Measurements from ENCODE around the gene IGFALS. TPM values are rescaled to one million over a fixed set of nuclear protein-coding genes. Genes with fewer than 3 reads are reported as not detected.

IGFALS gene
- total RNA-seq, 1 experiment from 2014 or later: not detected

- peaks cover 67% of the 10 kb centered on the region for H3K36me3 Mint-ChIP-seq (ENCODE audit: insufficient read depth, unreplicated experiment)
- H3K4me1 Mint-ChIP-seq (ENCODE audit: low read depth, unreplicated experiment): no peaks in the 10 kb centered on the region
- intact Hi-C loops (cut with micrococcal nuclease; ENCODE audit: unreplicated experiment): no loop called here
- no TSS peak for BruUV-seq (replicated peaks)
- no peak for DNase-seq
- H3K4me3 Mint-ChIP-seq (ENCODE audit: low read depth, unreplicated experiment): no peak overlapping the region
- H3K9me3 Mint-ChIP-seq (ENCODE audit: low read depth, unreplicated experiment): no peaks in the 10 kb centered on the region
- H3K27ac Mint-ChIP-seq (ENCODE audit: unreplicated experiment): no peak overlapping the region
- CTCF ChIA-PET: no interaction called here
- TF ChIP-seq CTCF (IDR thresholded peaks at IDR 0.05; ENCODE audit: unreplicated experiment): no peak
- no peaks in the 10 kb centered on the region for H3K27me3 Mint-ChIP-seq (ENCODE audit: unreplicated experiment)
Observed at GRCh38 chr16:1758923-1759322, 34.6 kb downstream of the IGFALS start.

GRCh38 chr16:1757714-1758461 is 35.6 kb downstream of the IGFALS start:
- H3K4me3 Mint-ChIP-seq (ENCODE audit: low read depth, unreplicated experiment): no peak overlapping the region
- no peak for TF ChIP-seq CTCF (IDR thresholded peaks at IDR 0.05; ENCODE audit: unreplicated experiment)
- H3K9me3 Mint-ChIP-seq (ENCODE audit: low read depth, unreplicated experiment): no peaks in the 10 kb centered on the region
- intact Hi-C loops (cut with micrococcal nuclease; ENCODE audit: unreplicated experiment): no loop called here
- no peak overlapping the region for H3K27ac Mint-ChIP-seq (ENCODE audit: unreplicated experiment)
- CTCF ChIA-PET: no interaction called here
- no peak for DNase-seq
- BruUV-seq (replicated peaks): no TSS peak
- H3K4me1 Mint-ChIP-seq (ENCODE audit: low read depth, unreplicated experiment): no peaks in the 10 kb centered on the region
- H3K27me3 Mint-ChIP-seq (ENCODE audit: unreplicated experiment): no peaks in the 10 kb centered on the region
- peaks cover 67% of the 10 kb centered on the region for H3K36me3 Mint-ChIP-seq (ENCODE audit: insufficient read depth, unreplicated experiment)

GRCh38 chr16:1754204-1754603 is 39.3 kb downstream of the IGFALS start:
- no peak for TF ChIP-seq CTCF (IDR thresholded peaks at IDR 0.05; ENCODE audit: unreplicated experiment)
- H3K4me3 Mint-ChIP-seq (ENCODE audit: low read depth, unreplicated experiment): no peak overlapping the region
- intact Hi-C loops (cut with micrococcal nuclease; ENCODE audit: unreplicated experiment): no loop called here
- H3K27me3 Mint-ChIP-seq (ENCODE audit: unreplicated experiment): no peaks in the 10 kb centered on the region
- H3K9me3 Mint-ChIP-seq (ENCODE audit: low read depth, unreplicated experiment): no peaks in the 10 kb centered on the region
- no peaks in the 10 kb centered on the region for H3K4me1 Mint-ChIP-seq (ENCODE audit: low read depth, unreplicated experiment)
- no TSS peak for BruUV-seq (replicated peaks)
- no peak overlapping the region for H3K27ac Mint-ChIP-seq (ENCODE audit: unreplicated experiment)
- peaks cover 49% of the 10 kb centered on the region for H3K36me3 Mint-ChIP-seq (ENCODE audit: insufficient read depth, unreplicated experiment)
- no peak for DNase-seq
- CTCF ChIA-PET: interaction anchor here (0.9 kb wide), 1 partner anchor 31 kb away, joined by 5 read pairs; no protein-coding TSS in a partner anchor

- CTCF ChIA-PET: no interaction called here
- no peak overlapping the region for H3K27ac Mint-ChIP-seq (ENCODE audit: unreplicated experiment)
- H3K4me3 Mint-ChIP-seq (ENCODE audit: low read depth, unreplicated experiment): no peak overlapping the region
- DNase-seq: no peak
- no peaks in the 10 kb centered on the region for H3K4me1 Mint-ChIP-seq (ENCODE audit: low read depth, unreplicated experiment)
- peaks cover 47% of the 10 kb centered on the region for H3K36me3 Mint-ChIP-seq (ENCODE audit: insufficient read depth, unreplicated experiment)
- BruUV-seq (replicated peaks): no TSS peak
- intact Hi-C loops (cut with micrococcal nuclease; ENCODE audit: unreplicated experiment): no loop called here
- no peaks in the 10 kb centered on the region for H3K27me3 Mint-ChIP-seq (ENCODE audit: unreplicated experiment)
- no peaks in the 10 kb centered on the region for H3K9me3 Mint-ChIP-seq (ENCODE audit: low read depth, unreplicated experiment)
- no peak for TF ChIP-seq CTCF (IDR thresholded peaks at IDR 0.05; ENCODE audit: unreplicated experiment)
Observed at GRCh38 chr16:1752853-1753252, 40.7 kb downstream of the IGFALS start.

Data from Calu3 (cell line).